Stimulated activated CD4-positive, alpha-beta T cell treated with anti-CD3 and anti-CD28 coated beads, Interleukin-4, amount 100 ng/mL, for 48 hours (primary cell): Measurements from ENCODE around the gene OOSP1.
"Not testable (repeated sequence)": the region's sequence is repeated elsewhere in the genome, so short reads cannot be mapped to it uniquely, and the experiment has no call there.

Experiments used
- DNase-seq, 2 donors: peaks; one replicate each; pipeline ENCODE4 v3.0.0-alpha.2; 2020; ENCODE audit warnings: low read depth in 2 of 2

The OOSP1 gene

GRCh38 chr11:59938132-59938531 lies at the start of gene OOSP1:
TSS of gene OOSP1 (plus strand) at chr11:59938432. CDS start at chr11:59938455, 23 bp downstream.
- no peak for DNase-seq

GRCh38 chr11:59891781-59892181 lies 46.5 kb upstream of the OOSP1 start:
- DNase-seq = no peak

- DNase-seq = no peak
These were observed 43.6 kb upstream of the OOSP1 start for GRCh38 chr11:59894616-59895015.

- no peak for DNase-seq
These were observed 40.2 kb upstream of the OOSP1 start for GRCh38 chr11:59898046-59898445.

- no peak for DNase-seq
These were observed 39.6 kb upstream of the OOSP1 start for GRCh38 chr11:59898650-59899049.

- DNase-seq = no peak
These were observed 38.7 kb upstream of the OOSP1 start for GRCh38 chr11:59899532-59899931.

- DNase-seq = no peak
These were observed 37.7 kb upstream of the OOSP1 start for GRCh38 chr11:59900366-59901126.

- DNase-seq = no peak
These were observed 36.9 kb upstream of the OOSP1 start for GRCh38 chr11:59901306-59901705.

- not testable (repeated sequence) for DNase-seq
These were observed 34.7 kb upstream of the OOSP1 start for GRCh38 chr11:59903569-59903968.

GRCh38 chr11:59918480-59918879 lies 19.8 kb upstream of the OOSP1 start:
- DNase-seq = no peak

GRCh38 chr11:59918987-59919589 lies 19.1 kb upstream of the OOSP1 start:
- DNase-seq = no peak

GRCh38 chr11:59923813-59924212 lies 14.4 kb upstream of the OOSP1 start:
- no peak for DNase-seq

- DNase-seq = no peak
These were observed 6.5 kb upstream of the OOSP1 start for GRCh38 chr11:59931688-59932087.

GRCh38 chr11:59938718-59939117 lies 486 bp downstream of the OOSP1 start:
- no peak for DNase-seq

- DNase-seq = no peak
These were observed 1.2 kb downstream of the OOSP1 start for GRCh38 chr11:59939482-59939881.

- no peak for DNase-seq
These were observed 2.9 kb downstream of the OOSP1 start for GRCh38 chr11:59941091-59941490.

GRCh38 chr11:59943997-59944714 lies 5.9 kb downstream of the OOSP1 start:
- DNase-seq = no peak

GRCh38 chr11:59944720-59945119 lies 6.5 kb downstream of the OOSP1 start:
- no peak for DNase-seq

GRCh38 chr11:59953463-59954218 lies 15.4 kb downstream of the OOSP1 start:
- DNase-seq = no peak

GRCh38 chr11:59954219-59954847 lies 16.1 kb downstream of the OOSP1 start:
- no peak for DNase-seq

GRCh38 chr11:59957094-59957493 lies 18.9 kb downstream of the OOSP1 start:
- DNase-seq = no peak
